SHP77 treated with DMSO at 0.1 percent for 48 hours (cell line): ENCODE results near the gene SLC35F2.
"Not testable (repeated sequence)": the region's sequence is repeated elsewhere in the genome, so short reads cannot be mapped to it uniquely, and the experiment has no call there.

Experiments used
- DNase-seq: peaks from one replicate; lab custom pipeline; 2025; lab: John Stamatoyannopoulos, UW

SLC35F2 gene

GRCh38 chr11:107789767-107790166 is 68.8 kb downstream of the SLC35F2 start:
- DNase-seq = no peak

- DNase-seq = no peak
Observed at GRCh38 chr11:107787733-107788132, 70.9 kb downstream of the SLC35F2 start.

GRCh38 chr11:107785401-107785800 is 73.2 kb downstream of the SLC35F2 start:
- DNase-seq = no peak

- DNase-seq = no peak
Observed at GRCh38 chr11:107783121-107783520, 75.5 kb downstream of the SLC35F2 start.

- DNase-seq = no peak
Observed at GRCh38 chr11:107780775-107781174, 77.8 kb downstream of the SLC35F2 start.

- DNase-seq = no peak
Observed at GRCh38 chr11:107780136-107780535, 78.5 kb downstream of the SLC35F2 start.

- DNase-seq = no peak
Observed at GRCh38 chr11:107778839-107779517, 79.6 kb downstream of the SLC35F2 start.

- no peak for DNase-seq
Observed at GRCh38 chr11:107777110-107777509, 81.5 kb downstream of the SLC35F2 start.

- DNase-seq = no peak
Observed at GRCh38 chr11:107776062-107776461, 82.5 kb downstream of the SLC35F2 start.

GRCh38 chr11:107770551-107770951 is 88.0 kb downstream of the SLC35F2 start:
- DNase-seq = no peak

GRCh38 chr11:107769189-107769588 is 89.4 kb downstream of the SLC35F2 start:
- no peak for DNase-seq

GRCh38 chr11:107758719-107759355 is 99.8 kb downstream of the SLC35F2 start:
- not testable (repeated sequence) for DNase-seq

- no peak for DNase-seq
Observed at GRCh38 chr11:107757661-107758060, 100.9 kb downstream of the SLC35F2 start.

- no peak for DNase-seq
Observed at GRCh38 chr11:107756553-107756952, 102.0 kb downstream of the SLC35F2 start.

GRCh38 chr11:107752949-107753822 is 105.4 kb downstream of the SLC35F2 start:
- no peak for DNase-seq

GRCh38 chr11:107752508-107752907 is 106.1 kb downstream of the SLC35F2 start:
- no peak for DNase-seq

GRCh38 chr11:107751082-107751481 is 107.5 kb downstream of the SLC35F2 start:
- DNase-seq = no peak

- no peak for DNase-seq
Observed at GRCh38 chr11:107750313-107750712, 108.3 kb downstream of the SLC35F2 start.

- DNase-seq = no peak
Observed at GRCh38 chr11:107747622-107748021, 111.0 kb downstream of the SLC35F2 start.

- no peak for DNase-seq
Observed at GRCh38 chr11:107744736-107745135, 113.9 kb downstream of the SLC35F2 start.

- DNase-seq = no peak
Observed at GRCh38 chr11:107743191-107743590, 115.4 kb downstream of the SLC35F2 start.

- DNase-seq = no peak
Observed at GRCh38 chr11:107741044-107741823, 117.4 kb downstream of the SLC35F2 start.
